Kidney (tissue), 14 donors: Measurements from ENCODE around the gene NANS. TPM values are rescaled to one million over a fixed set of nuclear protein-coding genes. Genes with fewer than 3 reads are reported as not detected.
A peak's percentile ranks its signal among the peaks of the same experiment; 100 is the strongest.

Source experiments
- DNase-seq, 5 donors: peaks; one replicate each; pipeline ENCODE4 v3.0.0-alpha.2; 2013 to 2020
- FAIRE-seq: peaks from 2 replicates; lab custom pipeline; 2012; peaks lifted over from hg19 to GRCh38; lab: Jason Lieb, UNC
- H3K27ac ChIP-seq, 2 donors: one replicate each; pipeline ENCODE4 v1.7.0; 2013; ENCODE audit warnings: low read depth in 2 of 2, low read length in 2 of 2, inconsistent platforms in 1 of 2
- H3K27me3 ChIP-seq: one replicate; pipeline ENCODE4 v1.7.1; 2013; ENCODE audit warnings: low read length, inconsistent platforms; ENCODE audit not compliant: control insufficient read depth, insufficient read depth
- H3K36me3 ChIP-seq, 3 donors: one replicate each; pipeline versions ENCODE4 v1.7.0 to v1.7.1; 2013; ENCODE audit warnings: low read length in 3 of 3, control low read depth in 1 of 3, inconsistent platforms in 1 of 3; ENCODE audit not compliant: insufficient read depth in 3 of 3, control insufficient read depth in 2 of 3
- H3K4me1 ChIP-seq, 3 donors: one replicate each; pipeline versions ENCODE4 v1.7.0 to v1.7.1; 2013; ENCODE audit warnings: low read length in 3 of 3, inconsistent platforms in 1 of 3, low read depth in 1 of 3; ENCODE audit not compliant: control insufficient read depth in 2 of 3, insufficient read depth in 2 of 3
- H3K4me3 ChIP-seq, 3 donors: one replicate each; pipeline versions ENCODE4 v1.7.0 to v1.8.1; 2013; ENCODE audit warnings: low read length in 3 of 3, control low read depth in 1 of 3, inconsistent platforms in 1 of 3
- H3K9ac ChIP-seq, 3 donors: one replicate each; pipeline versions ENCODE4 v1.7.0 to v1.7.1; 2013; ENCODE audit warnings: low read length in 3 of 3, control low read depth in 1 of 3, inconsistent platforms in 1 of 3
- H3K9me3 ChIP-seq, 3 donors: one replicate each; pipeline versions ENCODE4 v1.7.0 to v1.7.1; 2013; ENCODE audit warnings: low read length in 3 of 3, control low read depth in 1 of 3, inconsistent platforms in 1 of 3; ENCODE audit not compliant: control insufficient read depth in 2 of 3, insufficient read depth in 1 of 3
- CTCF ChIP-seq: IDR thresholded peaks from 3 replicates; pipeline ENCODE4 v1.5.1; 2012; ENCODE audit warnings: mild to moderate bottlenecking, moderate library complexity, borderline replicate concordance; ENCODE audit not compliant: insufficient read depth; ENCODE audit errors: extremely low read depth
- intact Hi-C: fragments of 100-400 bp; cut with DNase I; formaldehyde crosslinking; loops from one replicate; pipeline ENCODE4 v1.11.1; 2022
- polyA plus RNA-seq: library from polyadenylated mRNA; stranded (reverse); fragments of 350-450 nt; fragmentation: Illumina TruSeq; extraction: RNeasy Lipid Tissue Mini Kit (QIAGEN cat#74804); gene quantifications from one replicate; pipeline ENCODE4 v1.2.3, GENCODE V29; 2014; ENCODE audit warnings: low read depth, low replicate concordance; ENCODE audit not compliant: insufficient read depth
- total RNA-seq: library from RNA; stranded (reverse); fragmentation: NEBNext Ultra II Directional; extraction: Animal tissue kit (Norgen Biotek cat#: 25700); gene quantifications from one replicate; pipeline ENCODE4 v1.2.1, GENCODE V29; 2021
- donor health status: control.
- donor health status: control.
- donor health status: control.
- donor health status: control.
- donor health status: control.
- donor health status: DM: yes; HTN: yes; CAD: no.
- donor health status: Normal renal cell carcinoma (clear cell type).

NANS gene
- total and polyA plus RNA-seq, 2 donors from 2014 or later: 35.8 to 47.7 TPM

GRCh38 chr9:98011122-98011521, 45.4 kb upstream of the NANS start:
- intact Hi-C loops: no loop called here
- FAIRE-seq: no peak
- H3K27ac ChIP-seq: no peak overlapping the region

GRCh38 chr9:98016137-98016680, 40.3 kb upstream of the NANS start:
- Histone ChIP-seq H3K27me3 (no peaks in the 10 kb centered on the region), H3K9me3 (no peaks in the 10 kb centered on the region), H3K27ac (no peak overlapping the region), H3K4me1 (no peaks in the 10 kb centered on the region), H3K9ac (no peak overlapping the region), H3K4me3 (no peak overlapping the region), H3K36me3 (peaks cover 4 to 49% (median 21%) of the 10 kb centered on the region in 3 donors)
- TF ChIP-seq CTCF: no peak
- DNase-seq: no peak
- intact Hi-C loops: no loop called here
- no peak for FAIRE-seq

More at GRCh38 chr9:98011122-98011521, 45.4 kb upstream of the NANS start:
- Histone ChIP-seq H3K27me3 (no peaks in the 10 kb centered on the region), H3K4me1 (peaks cover 0 to 3% (median 0%) of the 10 kb centered on the region in 3 donors), H3K4me3 (no peak overlapping the region), H3K36me3 (peaks cover 18 to 47% (median 28%) of the 10 kb centered on the region in 3 donors), H3K9ac (no peak overlapping the region), H3K9me3 (no peaks in the 10 kb centered on the region)
- no peak for TF ChIP-seq CTCF
- no peak for DNase-seq

- Histone ChIP-seq H3K9me3 (no peaks in the 10 kb centered on the region), H3K27ac (no peak overlapping the region), H3K4me1 (no peaks in the 10 kb centered on the region), H3K9ac (no peak overlapping the region), H3K36me3 (peaks cover 2 to 44% (median 16%) of the 10 kb centered on the region in 3 donors), H3K27me3 (no peaks in the 10 kb centered on the region), H3K4me3 (no peak overlapping the region)
- DNase-seq: no peak
- no peak for TF ChIP-seq CTCF
- intact Hi-C loops: no loop called here
- no peak for FAIRE-seq
Observed at GRCh38 chr9:98017306-98017705, 39.2 kb upstream of the NANS start.

GRCh38 chr9:98018347-98018746, 38.2 kb upstream of the NANS start:
- no peak overlapping the region for H3K9ac ChIP-seq
- H3K27me3 ChIP-seq: no peaks in the 10 kb centered on the region
- no peak for TF ChIP-seq CTCF
- FAIRE-seq (no peak), DNase-seq (peak in 2 of 5 donors; percentile 24 to 43)
- no peaks in the 10 kb centered on the region for H3K4me1 ChIP-seq
- H3K36me3 ChIP-seq: peaks cover 0 to 34% (median 16%) of the 10 kb centered on the region in 3 donors
- H3K27ac ChIP-seq: no peak overlapping the region
- intact Hi-C loops: no loop called here
- H3K4me3 ChIP-seq: no peak overlapping the region
- H3K9me3 ChIP-seq: no peaks in the 10 kb centered on the region
